Activated CD4-positive, alpha-beta T cell treated with anti-CD3 and anti-CD28 coated beads, Interleukin-2, amount 50 U/mL, for 48 hours (primary cell): Measurements from ENCODE around the gene PRKCZ.
"Not testable (repeated sequence)": the region's sequence is repeated elsewhere in the genome, so short reads cannot be mapped to it uniquely, and the experiment has no call there.

Source experiments
- DNase-seq, 2 experiments: peaks; one replicate each; pipeline ENCODE4 v3.0.0-alpha.2; 2020

The PRKCZ gene

GRCh38 chr1:2137257-2138121 is 87.3 kb downstream of the PRKCZ start:
- DNase-seq = no peak

GRCh38 chr1:2139156-2139555 is 88.9 kb downstream of the PRKCZ start:
- not testable (repeated sequence) for DNase-seq

GRCh38 chr1:2141025-2141424 is 90.8 kb downstream of the PRKCZ start:
- DNase-seq = no peak

- no peak for DNase-seq
Observed at GRCh38 chr1:2143814-2144500, 93.7 kb downstream of the PRKCZ start.

GRCh38 chr1:2144501-2145090 is 94.4 kb downstream of the PRKCZ start:
- DNase-seq = no peak

- no peak for DNase-seq
Observed at GRCh38 chr1:2145946-2146835, 96.0 kb downstream of the PRKCZ start.

GRCh38 chr1:2146836-2147517 is 96.8 kb downstream of the PRKCZ start:
- DNase-seq = no peak

- not testable (repeated sequence) for DNase-seq
Observed at GRCh38 chr1:2147869-2148268, 97.7 kb downstream of the PRKCZ start.

- peak; percentile 34 to 45 for DNase-seq
Observed at GRCh38 chr1:2148691-2149090, 98.5 kb downstream of the PRKCZ start.

- DNase-seq = no peak
Observed at GRCh38 chr1:2150801-2151200, 100.6 kb downstream of the PRKCZ start.

GRCh38 chr1:2151252-2151651 is 101.0 kb downstream of the PRKCZ start:
- DNase-seq = no peak

GRCh38 chr1:2151911-2152310 is 101.7 kb downstream of the PRKCZ start:
- DNase-seq = no peak

- peak in 1 of 2 experiments; percentile 27 for DNase-seq
Observed at GRCh38 chr1:2152954-2153353, 102.7 kb downstream of the PRKCZ start.

- no peak for DNase-seq
Observed at GRCh38 chr1:2154022-2154421, 103.8 kb downstream of the PRKCZ start.

- no peak for DNase-seq
Observed at GRCh38 chr1:2155147-2155598, 105.0 kb downstream of the PRKCZ start.

- no peak for DNase-seq
Observed at GRCh38 chr1:2155788-2156187, 105.6 kb downstream of the PRKCZ start.

GRCh38 chr1:2156866-2157265 is 106.7 kb downstream of the PRKCZ start:
- no peak for DNase-seq

GRCh38 chr1:2157856-2158255 is 107.6 kb downstream of the PRKCZ start:
- no peak for DNase-seq

GRCh38 chr1:2158272-2158671 is 108.1 kb downstream of the PRKCZ start:
- DNase-seq = no peak

GRCh38 chr1:2159124-2159523 is 108.9 kb downstream of the PRKCZ start:
- no peak for DNase-seq

GRCh38 chr1:2160451-2161300 is 110.5 kb downstream of the PRKCZ start:
- no peak for DNase-seq
